ENCODE measurements around the gene SGTA.

SGTA gene

DNA sequence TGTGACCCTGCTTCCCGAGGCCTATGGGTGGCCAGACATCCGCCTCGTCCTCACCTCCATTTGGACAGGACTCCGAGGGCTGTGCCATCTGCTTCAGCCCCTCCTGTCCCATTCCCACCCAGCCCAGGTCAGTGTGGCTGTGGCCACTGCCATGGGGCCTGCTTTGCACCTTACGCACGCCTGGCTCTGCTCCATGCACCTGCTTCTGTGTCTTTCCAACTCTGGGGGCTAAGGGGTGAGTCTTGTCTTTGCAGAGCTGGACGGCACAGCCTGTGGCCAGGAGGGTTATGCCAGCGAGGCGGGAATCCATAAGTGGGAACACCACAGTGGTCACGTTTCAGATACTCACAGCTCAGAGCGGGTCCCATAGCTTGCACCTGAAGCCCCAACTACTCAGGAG is 31.4 kb upstream of the SGTA start:
- no peak for DNase-seq (ENCODE audit: low read depth, low spot score)
- POLR2A ChIA-PET: no interaction called here
- H3K4me3 ChIP-seq (ENCODE audit: low read depth, low read length): no peak overlapping the region
- TF ChIP-seq, protein P1, sequence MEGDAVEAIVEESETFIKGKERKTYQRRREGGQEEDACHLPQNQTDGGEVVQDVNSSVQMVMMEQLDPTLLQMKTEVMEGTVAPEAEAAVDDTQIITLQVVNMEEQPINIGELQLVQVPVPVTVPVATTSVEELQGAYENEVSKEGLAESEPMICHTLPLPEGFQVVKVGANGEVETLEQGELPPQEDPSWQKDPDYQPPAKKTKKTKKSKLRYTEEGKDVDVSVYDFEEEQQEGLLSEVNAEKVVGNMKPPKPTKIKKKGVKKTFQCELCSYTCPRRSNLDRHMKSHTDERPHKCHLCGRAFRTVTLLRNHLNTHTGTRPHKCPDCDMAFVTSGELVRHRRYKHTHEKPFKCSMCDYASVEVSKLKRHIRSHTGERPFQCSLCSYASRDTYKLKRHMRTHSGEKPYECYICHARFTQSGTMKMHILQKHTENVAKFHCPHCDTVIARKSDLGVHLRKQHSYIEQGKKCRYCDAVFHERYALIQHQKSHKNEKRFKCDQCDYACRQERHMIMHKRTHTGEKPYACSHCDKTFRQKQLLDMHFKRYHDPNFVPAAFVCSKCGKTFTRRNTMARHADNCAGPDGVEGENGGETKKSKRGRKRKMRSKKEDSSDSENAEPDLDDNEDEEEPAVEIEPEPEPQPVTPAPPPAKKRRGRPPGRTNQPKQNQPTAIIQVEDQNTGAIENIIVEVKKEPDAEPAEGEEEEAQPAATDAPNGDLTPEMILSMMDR (IDR thresholded peaks at IDR 0.05; ENCODE audit: insufficient read depth, low read length, missing control alignments): no peak
- CTCF ChIA-PET: interaction anchor here (0.6 kb wide), 1 partner anchor 179 kb away, joined by 3 read pairs; no protein-coding TSS in a partner anchor

DNA sequence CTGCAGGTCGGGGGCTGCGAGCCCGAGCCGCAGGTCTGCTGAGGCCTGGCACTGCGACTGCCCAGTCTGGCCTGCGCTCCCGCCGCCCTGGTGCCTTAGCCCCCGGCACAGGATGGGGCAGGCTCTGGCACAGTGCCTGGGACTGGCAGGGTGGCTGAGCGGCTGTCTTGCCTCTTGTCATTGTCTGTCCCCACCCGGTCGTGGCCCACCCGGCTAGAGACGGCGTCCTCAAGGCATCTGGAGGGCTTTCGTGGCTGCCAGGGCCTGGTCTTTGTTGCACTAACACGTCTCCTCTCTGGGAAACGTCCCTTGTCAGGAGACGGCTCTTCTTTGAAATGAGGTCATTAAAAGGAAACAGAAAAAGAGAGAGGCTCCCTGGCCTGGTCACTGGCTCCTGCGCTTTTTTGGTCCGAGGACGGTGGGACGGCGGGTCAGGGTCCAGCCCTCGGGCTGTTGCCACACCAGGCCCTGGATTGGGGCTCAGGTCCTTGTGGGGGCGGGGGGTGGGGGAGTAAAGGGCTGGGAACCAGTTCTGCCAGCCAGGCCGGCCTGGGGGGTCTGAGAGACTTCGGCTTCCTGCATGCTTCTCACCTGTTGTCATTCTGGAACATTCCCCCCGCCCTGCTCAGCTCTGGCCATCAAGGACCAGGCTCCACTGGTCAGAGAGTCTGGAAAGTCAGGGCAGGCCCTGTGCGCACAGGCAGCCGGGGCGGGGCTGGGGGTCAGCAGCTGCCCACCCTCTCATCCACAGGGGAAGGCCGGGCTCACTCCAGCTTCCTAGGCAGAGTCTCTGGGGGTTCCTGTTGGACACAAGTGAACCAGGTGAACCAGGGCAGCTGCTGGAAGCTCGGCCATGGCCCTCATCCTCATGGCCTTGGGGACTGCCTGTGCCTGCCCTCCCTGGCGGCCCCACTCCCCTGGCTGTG is 30.4 kb upstream of the SGTA start:
- TF ChIP-seq, protein P1 (IDR thresholded peaks at IDR 0.05; ENCODE audit: insufficient read depth, low read length, missing control alignments): no peak
- no peak for DNase-seq (ENCODE audit: low read depth, low spot score)
- no peak overlapping the region for H3K4me3 ChIP-seq (ENCODE audit: low read depth, low read length)
- ChIA-PET POLR2A (no interaction called here), CTCF (no interaction called here)

DNA sequence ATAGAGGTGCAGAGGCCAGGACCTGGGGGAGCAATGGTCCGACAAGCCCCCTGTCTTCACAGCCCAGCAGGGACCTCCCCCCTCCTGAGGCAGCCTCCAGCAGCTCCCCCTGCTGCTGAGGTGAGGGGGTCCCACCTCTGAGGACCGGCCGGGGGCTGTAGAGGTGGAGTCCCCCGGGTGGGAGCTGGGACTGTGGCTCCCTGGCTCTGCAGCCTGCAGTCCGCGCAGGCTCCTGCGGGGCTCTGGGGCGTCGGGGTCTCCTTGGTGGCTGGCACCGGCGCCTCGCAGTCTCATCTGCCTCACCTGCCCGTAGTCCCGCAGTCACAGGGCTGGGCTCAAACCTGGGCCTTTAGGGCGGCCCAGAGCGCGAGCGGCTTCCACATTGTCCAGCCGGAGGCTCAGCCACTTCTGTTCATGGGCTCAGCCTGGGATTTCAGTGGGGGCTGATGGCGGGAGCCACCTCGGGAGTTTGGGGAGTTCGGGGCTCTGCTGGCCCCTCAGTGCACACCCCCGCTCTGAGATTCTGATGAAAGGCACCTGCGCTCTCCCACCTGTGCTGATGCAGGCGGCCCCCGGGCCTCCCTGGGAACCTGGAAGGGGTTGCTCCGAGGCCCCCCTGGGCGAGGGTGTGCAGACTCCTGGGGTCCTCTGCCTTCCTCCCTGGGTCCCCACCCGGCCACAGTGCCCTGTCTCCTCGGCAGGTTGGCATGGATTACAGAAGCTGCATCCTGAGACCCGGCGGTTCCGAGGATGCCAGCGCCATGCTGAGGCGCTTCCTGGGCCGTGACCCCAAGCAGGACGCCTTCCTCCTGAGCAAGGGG is 29.6 kb upstream of the SGTA start:
- ChIA-PET CTCF (interaction anchor here (1.2 kb wide), 1 partner anchor 13 kb away, joined by 3 read pairs; no protein-coding TSS in a partner anchor), POLR2A (no interaction called here)

DNA sequence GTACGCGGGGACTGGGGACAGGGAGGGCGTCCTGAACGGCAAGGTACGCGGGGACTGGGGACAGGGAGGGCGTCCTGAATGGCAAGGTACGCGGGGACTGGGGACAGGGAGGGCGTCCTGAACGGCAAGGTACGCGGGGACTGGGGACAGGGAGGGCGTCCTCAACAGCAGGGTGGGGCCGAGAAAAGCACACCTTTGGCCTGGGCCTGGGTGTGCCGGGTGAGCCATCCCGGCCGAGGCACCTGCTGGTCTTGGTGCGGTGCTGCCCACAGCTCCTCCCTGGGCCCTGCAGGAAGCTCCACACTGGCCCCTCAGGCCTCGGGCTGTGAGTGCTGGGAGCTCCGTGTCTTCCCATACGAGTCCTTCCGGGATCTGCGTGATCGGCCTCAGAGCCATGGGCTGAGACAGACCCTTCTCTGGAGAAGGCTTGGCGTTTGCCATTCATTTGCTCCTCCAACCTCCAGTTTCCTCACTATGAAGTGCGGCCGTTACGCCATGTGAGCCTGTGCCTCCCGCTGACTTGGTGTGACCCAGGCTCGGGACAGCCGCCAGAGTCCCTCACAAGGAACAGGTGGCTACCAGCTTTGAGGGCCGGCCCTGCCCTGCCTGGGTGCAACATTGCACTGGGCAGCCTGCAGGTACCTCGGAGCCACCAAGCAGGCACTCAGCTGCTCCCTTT is 28.8 kb upstream of the SGTA start:
- TF ChIP-seq, protein P1 (IDR thresholded peaks at IDR 0.05; ENCODE audit: insufficient read depth, low read length, missing control alignments): no peak
- H3K4me3 ChIP-seq (ENCODE audit: low read depth, low read length): no peak overlapping the region
- no peak for DNase-seq (ENCODE audit: low read depth, low spot score)
- POLR2A ChIA-PET: no interaction called here
- CTCF ChIA-PET: interaction anchor here (1.2 kb wide), 1 partner anchor 12 kb away, joined by 3 read pairs; no protein-coding TSS in a partner anchor

More for the DNA sequence above, 29.6 kb upstream of the SGTA start:
- no peak overlapping the region for H3K4me3 ChIP-seq (ENCODE audit: low read depth, low read length)
- no peak for DNase-seq (ENCODE audit: low read depth, low spot score)
- TF ChIP-seq, protein P1 (IDR thresholded peaks at IDR 0.05; ENCODE audit: insufficient read depth, low read length, missing control alignments): no peak

DNA sequence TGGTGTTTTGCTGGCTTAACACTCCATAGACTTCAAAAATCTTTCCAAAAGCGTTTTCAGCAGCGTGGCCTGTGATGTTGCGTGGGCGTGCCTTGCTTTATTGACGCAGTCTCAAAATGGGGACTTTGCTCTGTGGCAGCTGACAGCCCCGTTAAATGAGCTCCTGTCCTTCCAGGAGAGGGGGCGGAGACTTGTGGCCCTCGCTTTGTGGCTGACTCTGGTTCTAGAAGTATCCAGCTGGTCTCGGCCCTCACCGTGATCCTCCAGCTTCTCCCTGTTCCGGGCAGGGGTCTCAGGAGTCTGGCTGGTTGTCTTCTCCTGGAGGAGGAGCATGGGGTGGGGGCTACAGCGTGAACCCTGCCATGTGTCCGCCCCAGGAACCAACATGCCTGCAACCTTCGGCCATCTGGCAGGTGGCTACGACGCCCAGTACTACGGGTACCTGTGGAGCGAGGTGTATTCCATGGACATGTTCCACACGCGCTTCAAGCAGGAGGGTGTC is 28.2 kb upstream of the SGTA start:
- ChIA-PET POLR2A (no interaction called here), CTCF (interaction anchor here (1.2 to 3.1 kb wide), 2 partner anchors 8 to 12 kb away, joined by 3 to 14 read pairs; partner anchors contain the start of gene ZNF554)
- TF ChIP-seq, protein P1 (IDR thresholded peaks at IDR 0.05; ENCODE audit: insufficient read depth, low read length, missing control alignments): no peak
- DNase-seq (ENCODE audit: low read depth, low spot score): no peak
- no peak overlapping the region for H3K4me3 ChIP-seq (ENCODE audit: low read depth, low read length)
